T-cell (primary cell): Measurements from ENCODE around the gene NUDT7. TPM values are rescaled to one million over a fixed set of nuclear protein-coding genes. Genes with fewer than 3 reads are reported as not detected.

ENCODE experiments used
- ATAC-seq, 4 experiments: fragments of 200-7000 bp in 3 of 4; fragments of 150-1000 bp in 1 of 4; cut with Tn5 transposase; replicated peaks in 1 of 4; 1 replicate in 3 of 4; 2 replicates in 1 of 4; pipeline ENCODE4 v1.10.0; 2021; ENCODE audit warnings: moderate library complexity in 3 of 4, mild to moderate bottlenecking in 2 of 4, moderate number of reproducible peaks in 1 of 4
- CTCF ChIA-PET, 2 donors: fragments of 300-600 bp; sonication (Branson Sonifier 250); formaldehyde crosslinking; loops; one replicate each; lab custom pipeline; 2022; ENCODE audit warnings: antibody characterized with exemption in 2 of 2; lab: Charles Lee
- POLR2A ChIA-PET, 2 donors: fragments of 300-600 bp; sonication (Branson Sonifier 250); formaldehyde crosslinking; loops; one replicate each; lab custom pipeline; 2022; ENCODE audit warnings: antibody characterized with exemption in 2 of 2; lab: Charles Lee
- DNase-seq, 35 experiments: peaks; one replicate each; pipeline versions ENCODE4 v3.0.0 to v3.0.0-alpha.2; 2013 to 2023
- H3K27ac ChIP-seq: one replicate; pipeline ENCODE4 v1.5.1; 2013; ENCODE audit warnings: low read length
- H3K27me3 ChIP-seq, 2 experiments: replicated peaks in 1 of 2; 1 replicate in 1 of 2; 2 replicates in 1 of 2; pipeline versions ENCODE4 v1.6.1 to v1.7.0; 2013; ENCODE audit warnings: low read length in 1 of 2, mixed read lengths in 1 of 2; ENCODE audit not compliant: control insufficient read depth in 2 of 2, insufficient read depth in 2 of 2; ENCODE audit errors: extremely low read depth in 1 of 2
- H3K36me3 ChIP-seq, 2 donors: 1 replicate in 1 of 2; 2 replicates in 1 of 2; pipeline versions ENCODE4 v1.6.1 to v1.7.0; 2013; ENCODE audit warnings: low read length in 1 of 2; ENCODE audit not compliant: control insufficient read depth in 2 of 2, insufficient read depth in 1 of 2; ENCODE audit errors: extremely low read depth in 1 of 2
- H3K4me1 ChIP-seq, 2 experiments: 1 replicate in 1 of 2; 2 replicates in 1 of 2; pipeline versions ENCODE4 v1.6.1 to v1.7.0; 2013; ENCODE audit warnings: low read length in 2 of 2, mixed read lengths in 1 of 2; ENCODE audit not compliant: insufficient read depth in 2 of 2, control insufficient read depth in 1 of 2; ENCODE audit errors: extremely low read depth in 1 of 2
- H3K4me3 ChIP-seq, 2 donors: 1 replicate in 1 of 2; 2 replicates in 1 of 2; pipeline versions ENCODE4 v1.5.1 to v1.7.0; 2013; ENCODE audit warnings: mild to moderate bottlenecking in 2 of 2, low read length in 1 of 2, moderate library complexity in 1 of 2; ENCODE audit not compliant: control insufficient read depth in 1 of 2; ENCODE audit errors: extremely low read depth in 1 of 2
- H3K9me3 ChIP-seq: 2 replicates; pipeline ENCODE4 v1.7.0; 2013
- H3K27ac Mint-ChIP-seq, 2 donors: one replicate each; pipeline ENCODE4 v1.8.0; 2020 to 2021; ENCODE audit warnings: mild to moderate bottlenecking in 2 of 2, mixed read lengths in 2 of 2
- H3K27me3 Mint-ChIP-seq, 2 donors: one replicate each; pipeline ENCODE4 v1.8.0; 2021 to 2022; ENCODE audit warnings: mixed read lengths in 2 of 2
- H3K36me3 Mint-ChIP-seq: one replicate; pipeline ENCODE4 v1.8.0; 2021; ENCODE audit warnings: mixed read lengths
- H3K4me1 Mint-ChIP-seq, 3 donors: one replicate each; pipeline ENCODE4 v1.8.0; 2020 to 2022; ENCODE audit warnings: mixed read lengths in 3 of 3, mild to moderate bottlenecking in 1 of 3
- H3K4me3 Mint-ChIP-seq, 3 donors: one replicate each; pipeline ENCODE4 v1.8.0; 2020 to 2022; ENCODE audit warnings: mild to moderate bottlenecking in 3 of 3, mixed read lengths in 3 of 3, moderate library complexity in 3 of 3
- H3K9me3 Mint-ChIP-seq, 3 donors: one replicate each; pipeline ENCODE4 v1.8.0; 2020 to 2022; ENCODE audit warnings: mixed read lengths in 3 of 3
- WGBS: methylation state at CpG from one replicate; pipeline ENCODE4 v1.1.5; 2013; ENCODE audit warnings: missing lambda C conversion rate; ENCODE audit not compliant: insufficient coverage; 5-methylcytosine and 5-hydroxymethylcytosine counted together
- total RNA-seq, 35 experiments: library from RNA in 6 of 35; stranded (reverse) in 6 of 35; fragments of 120-200 nt in 1 of 35; gene quantifications; one replicate each; pipeline versions ENCODE4 v1.2.1 to v1.2.4 and lab custom pipeline; 2013 to 2026

The NUDT7 gene
- total RNA-seq, 5 donors from 2014 or later (not counting 1 experiment from before 2014, with no cell fraction given), result 2.7 to 9.1 (median 4.7) TPM

- H3K36me3 Mint-ChIP-seq, result no peaks in the 10 kb centered on the region
- no peak for ATAC-seq
- ChIA-PET CTCF (no interaction called here), POLR2A (no interaction called here)
- no peaks in the 10 kb centered on the region for H3K36me3 ChIP-seq
- no peaks in the 10 kb centered on the region for H3K9me3 ChIP-seq
- no peaks in the 10 kb centered on the region for H3K9me3 Mint-ChIP-seq
- no peak for DNase-seq
- WGBS, result 100% methylated on average over 1 of the region's 7 CpGs
- H3K27ac ChIP-seq, result no peak overlapping the region
- H3K27ac Mint-ChIP-seq, result no peak overlapping the region
- H3K4me1 ChIP-seq, result no peaks in the 10 kb centered on the region
- H3K4me1 Mint-ChIP-seq, result no peaks in the 10 kb centered on the region
- H3K27me3 ChIP-seq, result peaks cover 0 to 12% of the 10 kb centered on the region in 2 experiments
- H3K4me3 ChIP-seq, result no peak overlapping the region
- H3K4me3 Mint-ChIP-seq, result no peak overlapping the region
- peaks cover 34 to 40% of the 10 kb centered on the region in 2 donors for H3K27me3 Mint-ChIP-seq
Measured at GRCh38 chr16:77690416-77690815, 31.9 kb upstream of the NUDT7 start.

GRCh38 chr16:77692612-77693011 is 29.7 kb upstream of the NUDT7 start:
- no peaks in the 10 kb centered on the region for H3K9me3 ChIP-seq
- POLR2A ChIA-PET, result no interaction called here
- H3K4me1 ChIP-seq, result no peaks in the 10 kb centered on the region
- H3K27ac ChIP-seq, result no peak overlapping the region
- Mint-ChIP-seq H3K27ac (no peak overlapping the region), H3K9me3 (no peaks in the 10 kb centered on the region), H3K4me3 (no peak overlapping the region), H3K4me1 (no peaks in the 10 kb centered on the region), H3K36me3 (no peaks in the 10 kb centered on the region), H3K27me3 (peaks cover 30 to 37% of the 10 kb centered on the region in 2 donors)
- peaks cover 0 to 12% of the 10 kb centered on the region in 2 experiments for H3K27me3 ChIP-seq
- no peak overlapping the region for H3K4me3 ChIP-seq
- DNase-seq (no peak), ATAC-seq (no peak)
- CTCF ChIA-PET, result no interaction called here
- no CpG with 5 or more reads among the region's 1 CpG for WGBS
- no peaks in the 10 kb centered on the region for H3K36me3 ChIP-seq

- ChIA-PET CTCF (no interaction called here), POLR2A (no interaction called here)
- no peaks in the 10 kb centered on the region for H3K4me1 ChIP-seq
- H3K36me3 ChIP-seq, result no peaks in the 10 kb centered on the region
- H3K9me3 ChIP-seq, result no peaks in the 10 kb centered on the region
- H3K27ac Mint-ChIP-seq, result no peak overlapping the region
- no peaks in the 10 kb centered on the region for H3K36me3 Mint-ChIP-seq
- H3K27ac ChIP-seq, result no peak overlapping the region
- ATAC-seq, result no peak
- DNase-seq, result no peak
- H3K9me3 Mint-ChIP-seq, result no peaks in the 10 kb centered on the region
- peaks cover 2 to 9% of the 10 kb centered on the region in 2 experiments for H3K27me3 ChIP-seq
- no peak overlapping the region for H3K4me3 Mint-ChIP-seq
- H3K27me3 Mint-ChIP-seq, result peaks cover 23 to 40% of the 10 kb centered on the region in 2 donors
- H3K4me3 ChIP-seq, result no peak overlapping the region
- no peaks in the 10 kb centered on the region for H3K4me1 Mint-ChIP-seq
Measured at GRCh38 chr16:77696149-77696548, 26.2 kb upstream of the NUDT7 start.

GRCh38 chr16:77700846-77701245 is 21.5 kb upstream of the NUDT7 start:
- ATAC-seq, result no peak
- peaks cover 0 to 5% (median 0%) of the 10 kb centered on the region in 3 donors for H3K9me3 Mint-ChIP-seq
- no peak for DNase-seq
- H3K4me1 ChIP-seq, result no peaks in the 10 kb centered on the region
- ChIA-PET POLR2A (no interaction called here), CTCF (no interaction called here)
- H3K27me3 Mint-ChIP-seq, result peaks cover 13 to 29% of the 10 kb centered on the region in 2 donors
- no peaks in the 10 kb centered on the region for H3K4me1 Mint-ChIP-seq
- no CpG with 5 or more reads among the region's 1 CpG for WGBS
- H3K27me3 ChIP-seq, result peaks cover 2 to 4% of the 10 kb centered on the region in 2 experiments
- H3K36me3 ChIP-seq, result no peaks in the 10 kb centered on the region
- H3K4me3 ChIP-seq, result no peak overlapping the region
- H3K4me3 Mint-ChIP-seq, result no peak overlapping the region
- H3K27ac Mint-ChIP-seq, result no peak overlapping the region
- H3K36me3 Mint-ChIP-seq, result no peaks in the 10 kb centered on the region
- H3K9me3 ChIP-seq, result no peaks in the 10 kb centered on the region
- H3K27ac ChIP-seq, result no peak overlapping the region

GRCh38 chr16:77705351-77705750 is 17.0 kb upstream of the NUDT7 start:
- Histone ChIP-seq H3K4me3 (no peak overlapping the region), H3K27ac (no peak overlapping the region), H3K27me3 (peaks cover 0 to 12% of the 10 kb centered on the region in 2 experiments), H3K4me1 (no peaks in the 10 kb centered on the region), H3K36me3 (no peaks in the 10 kb centered on the region), H3K9me3 (no peaks in the 10 kb centered on the region)
- Mint-ChIP-seq H3K4me1 (no peaks in the 10 kb centered on the region), H3K27me3 (peaks cover 12 to 30% of the 10 kb centered on the region in 2 donors), H3K4me3 (no peak overlapping the region), H3K9me3 (peaks cover 0 to 5% (median 0%) of the 10 kb centered on the region in 3 donors), H3K36me3 (no peaks in the 10 kb centered on the region), H3K27ac (no peak overlapping the region)
- WGBS, result 84% methylated on average over 3 of the region's 4 CpGs
- DNase-seq (no peak), ATAC-seq (no peak)
- POLR2A ChIA-PET, result no interaction called here
- CTCF ChIA-PET, result no interaction called here

GRCh38 chr16:77711179-77711578 is 11.1 kb upstream of the NUDT7 start:
- no CpG with 5 or more reads among the region's 1 CpG for WGBS
- H3K9me3 ChIP-seq, result no peaks in the 10 kb centered on the region
- Mint-ChIP-seq H3K27me3 (peaks cover 0 to 17% of the 10 kb centered on the region in 2 donors), H3K9me3 (no peaks in the 10 kb centered on the region), H3K4me3 (no peak overlapping the region), H3K27ac (no peak overlapping the region), H3K4me1 (no peaks in the 10 kb centered on the region), H3K36me3 (no peaks in the 10 kb centered on the region)
- no peaks in the 10 kb centered on the region for H3K36me3 ChIP-seq
- no peaks in the 10 kb centered on the region for H3K4me1 ChIP-seq
- ATAC-seq (no peak), DNase-seq (no peak)
- ChIA-PET POLR2A (no interaction called here), CTCF (no interaction called here)
- no peak overlapping the region for H3K27ac ChIP-seq
- H3K27me3 ChIP-seq, result peaks cover 0 to 4% of the 10 kb centered on the region in 2 experiments
- H3K4me3 ChIP-seq, result no peak overlapping the region

- H3K36me3 Mint-ChIP-seq, result no peaks in the 10 kb centered on the region
- ChIA-PET CTCF (no interaction called here), POLR2A (no interaction called here)
- Histone ChIP-seq H3K4me3 (no peak overlapping the region), H3K9me3 (no peaks in the 10 kb centered on the region), H3K4me1 (no peaks in the 10 kb centered on the region), H3K27me3 (no peaks in the 10 kb centered on the region), H3K27ac (no peak overlapping the region), H3K36me3 (no peaks in the 10 kb centered on the region)
- no peak overlapping the region for H3K27ac Mint-ChIP-seq
- ATAC-seq (no peak), DNase-seq (no peak)
- no peak overlapping the region for H3K4me3 Mint-ChIP-seq
- H3K27me3 Mint-ChIP-seq, result peaks cover 0 to 16% of the 10 kb centered on the region in 2 donors
- no peaks in the 10 kb centered on the region for H3K9me3 Mint-ChIP-seq
- no peaks in the 10 kb centered on the region for H3K4me1 Mint-ChIP-seq
- 84% methylated on average over 4 of the region's 5 CpGs for WGBS
Measured at GRCh38 chr16:77711775-77712174, 10.5 kb upstream of the NUDT7 start.
